Fibroblast of gingiva (primary cell): Measurements from ENCODE around the gene AQR.
"Not testable (repeated sequence)": the region's sequence is repeated elsewhere in the genome, so short reads cannot be mapped to it uniquely, and the experiment has no call there.

ENCODE experiments used
- DNase-seq: peaks from one replicate; pipeline ENCODE4 v3.0.0-alpha.2; 2011; ENCODE audit warnings: low read depth

AQR gene

GRCh38 chr15:34969340-34970097 is at the start of gene AQR:
Gene AQR, minus strand, starts transcription at chr15:34969742. Its CDS starts 129 bp downstream, at chr15:34969613.
- DNase-seq = peak; percentile 98

- DNase-seq = no peak
Observed at GRCh38 chr15:35014241-35014640, 44.7 kb upstream of the AQR start.

GRCh38 chr15:35013370-35013769 is 43.8 kb upstream of the AQR start:
- no peak for DNase-seq

GRCh38 chr15:35007397-35007796 is 37.9 kb upstream of the AQR start:
- no peak for DNase-seq

GRCh38 chr15:35005933-35006332 is 36.4 kb upstream of the AQR start:
- DNase-seq = no peak

GRCh38 chr15:35003928-35004327 is 34.4 kb upstream of the AQR start:
- DNase-seq = no peak

GRCh38 chr15:35000511-35000910 is 31.0 kb upstream of the AQR start:
- peak; percentile 80 for DNase-seq

- DNase-seq = no peak
Observed at GRCh38 chr15:34999906-35000305, 30.4 kb upstream of the AQR start.

- DNase-seq = no peak
Observed at GRCh38 chr15:34994925-34995324, 25.4 kb upstream of the AQR start.

GRCh38 chr15:34993877-34994276 is 24.3 kb upstream of the AQR start:
- no peak for DNase-seq

- no peak for DNase-seq
Observed at GRCh38 chr15:34993412-34993811, 23.9 kb upstream of the AQR start.

- peak; percentile 77 for DNase-seq
Observed at GRCh38 chr15:34988027-34988902, 18.7 kb upstream of the AQR start, which contains the start of gene ZNF770. Gene ZNF770, minus strand, starts transcription at chr15:34988287. Its CDS starts 4,853 bp downstream, at chr15:34983434.

GRCh38 chr15:34987609-34988026 is 18.1 kb upstream of the AQR start:
- DNase-seq = no peak

GRCh38 chr15:34986771-34987480 is 17.4 kb upstream of the AQR start:
- DNase-seq = no peak

GRCh38 chr15:34986326-34986725 is 16.8 kb upstream of the AQR start:
- DNase-seq = no peak

- DNase-seq = peak; percentile 25
Observed at GRCh38 chr15:34984889-34985630, 15.5 kb upstream of the AQR start.

- no peak for DNase-seq
Observed at GRCh38 chr15:34976743-34977142, 7.2 kb upstream of the AQR start.

- DNase-seq = no peak
Observed at GRCh38 chr15:34976073-34976472, 6.5 kb upstream of the AQR start.

- no peak for DNase-seq
Observed at GRCh38 chr15:34973512-34973911, 4.0 kb upstream of the AQR start.

GRCh38 chr15:34970098-34970643 is 629 bp upstream of the AQR start:
- not testable (repeated sequence) for DNase-seq

- DNase-seq = no peak
Observed at GRCh38 chr15:34964277-34964676, 5.3 kb downstream of the AQR start.
